Measurements from ENCODE around the gene FKBP2.

The FKBP2 gene

DNA sequence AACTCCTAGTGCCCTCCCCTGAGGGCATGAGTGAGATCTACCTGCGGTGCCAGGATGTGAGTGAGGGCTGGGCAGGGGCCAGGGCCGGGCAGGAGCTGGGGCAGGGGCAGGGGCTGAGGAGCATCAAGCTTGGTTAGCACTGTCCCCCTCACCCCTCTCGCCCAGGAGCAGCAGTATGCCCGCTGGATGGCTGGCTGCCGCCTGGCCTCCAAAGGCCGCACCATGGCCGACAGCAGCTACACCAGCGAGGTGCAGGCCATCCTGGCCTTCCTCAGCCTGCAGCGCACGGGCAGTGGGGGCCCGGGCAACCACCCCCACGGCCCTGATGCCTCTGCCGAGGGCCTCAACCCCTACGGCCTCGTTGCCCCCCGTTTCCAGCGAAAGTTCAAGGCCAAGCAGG lies 20.6 kb upstream of the FKBP2 start:
- Histone ChIP-seq H3K4me3 (no peak overlapping the region), H3K27ac (no peak overlapping the region), H3K4me1 (peaks cover 0 to 12% (median 5%) of the 10 kb centered on the region in 4 donors), H3K9me3 (no peaks in the 10 kb centered on the region), H3K36me3 (peaks cover 0 to 22% (median 8%) of the 10 kb centered on the region in 3 donors), H3K27me3 (no peaks in the 10 kb centered on the region)
- DNase-seq: no peak
- intact Hi-C loops (cut with DNase I; ENCODE audit: low total_unique reads): no loop called here
- TF ChIP-seq, protein P1, sequence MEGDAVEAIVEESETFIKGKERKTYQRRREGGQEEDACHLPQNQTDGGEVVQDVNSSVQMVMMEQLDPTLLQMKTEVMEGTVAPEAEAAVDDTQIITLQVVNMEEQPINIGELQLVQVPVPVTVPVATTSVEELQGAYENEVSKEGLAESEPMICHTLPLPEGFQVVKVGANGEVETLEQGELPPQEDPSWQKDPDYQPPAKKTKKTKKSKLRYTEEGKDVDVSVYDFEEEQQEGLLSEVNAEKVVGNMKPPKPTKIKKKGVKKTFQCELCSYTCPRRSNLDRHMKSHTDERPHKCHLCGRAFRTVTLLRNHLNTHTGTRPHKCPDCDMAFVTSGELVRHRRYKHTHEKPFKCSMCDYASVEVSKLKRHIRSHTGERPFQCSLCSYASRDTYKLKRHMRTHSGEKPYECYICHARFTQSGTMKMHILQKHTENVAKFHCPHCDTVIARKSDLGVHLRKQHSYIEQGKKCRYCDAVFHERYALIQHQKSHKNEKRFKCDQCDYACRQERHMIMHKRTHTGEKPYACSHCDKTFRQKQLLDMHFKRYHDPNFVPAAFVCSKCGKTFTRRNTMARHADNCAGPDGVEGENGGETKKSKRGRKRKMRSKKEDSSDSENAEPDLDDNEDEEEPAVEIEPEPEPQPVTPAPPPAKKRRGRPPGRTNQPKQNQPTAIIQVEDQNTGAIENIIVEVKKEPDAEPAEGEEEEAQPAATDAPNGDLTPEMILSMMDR (IDR thresholded peaks at IDR 0.05): no peak

- intact Hi-C loops (cut with DNase I; ENCODE audit: low total_unique reads): no loop called here
- DNase-seq: no peak
- Histone ChIP-seq H3K36me3 (peaks cover 0 to 22% (median 8%) of the 10 kb centered on the region in 3 donors), H3K27me3 (no peaks in the 10 kb centered on the region), H3K9me3 (no peaks in the 10 kb centered on the region), H3K4me3 (no peak overlapping the region), H3K27ac (no peak overlapping the region), H3K4me1 (peaks cover 0 to 15% (median 10%) of the 10 kb centered on the region in 4 donors)
- TF ChIP-seq, protein P1 (IDR thresholded peaks at IDR 0.05): no peak
Observed at GRCh38 chr11:64220798-64221197, 20.1 kb upstream of the FKBP2 start.

DNA sequence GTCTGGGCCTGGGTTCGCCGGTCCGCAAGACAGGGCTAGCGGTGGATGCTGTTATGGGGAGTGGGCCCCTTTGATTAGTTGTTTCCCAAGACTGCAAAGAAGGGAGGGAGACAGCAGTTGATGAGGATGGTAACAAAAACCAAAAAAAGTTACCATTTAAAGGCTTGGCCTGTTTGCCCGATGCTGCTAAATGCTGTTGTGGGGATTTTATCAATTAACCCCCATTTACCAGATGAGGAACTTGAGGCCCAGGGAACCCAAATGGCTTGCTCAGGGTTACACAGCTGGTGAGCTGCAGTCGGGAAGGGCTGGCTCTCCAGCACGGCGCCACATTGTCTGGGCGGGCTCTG lies 18.3 kb upstream of the FKBP2 start:
- H3K4me1 ChIP-seq: peaks cover 0 to 24% (median 23%) of the 10 kb centered on the region in 4 donors
- no peak overlapping the region for H3K4me3 ChIP-seq
- H3K27me3 ChIP-seq: no peaks in the 10 kb centered on the region
- DNase-seq: no peak
- TF ChIP-seq, protein P1 (IDR thresholded peaks at IDR 0.05): no peak
- intact Hi-C loops (cut with DNase I; ENCODE audit: low total_unique reads): no loop called here
- H3K27ac ChIP-seq: no peak overlapping the region
- peaks cover 0 to 22% (median 8%) of the 10 kb centered on the region in 3 donors for H3K36me3 ChIP-seq
- no peaks in the 10 kb centered on the region for H3K9me3 ChIP-seq

- intact Hi-C loops (cut with DNase I; ENCODE audit: low total_unique reads): no loop called here
- no peak for DNase-seq
- Histone ChIP-seq H3K27ac (no peak overlapping the region), H3K4me1 (peaks cover 0 to 28% (median 26%) of the 10 kb centered on the region in 4 donors), H3K36me3 (peaks cover 0 to 22% (median 8%) of the 10 kb centered on the region in 3 donors), H3K27me3 (no peaks in the 10 kb centered on the region), H3K9me3 (no peaks in the 10 kb centered on the region), H3K4me3 (no peak overlapping the region)
- TF ChIP-seq, protein P1 (IDR thresholded peaks at IDR 0.05): no peak
Observed at GRCh38 chr11:64223001-64223651, 17.8 kb upstream of the FKBP2 start.

- TF ChIP-seq, protein P1 (IDR thresholded peaks at IDR 0.05): no peak
- intact Hi-C loops (cut with DNase I; ENCODE audit: low total_unique reads): no loop called here
- no peaks in the 10 kb centered on the region for H3K27me3 ChIP-seq
- peaks cover 0 to 33% (median 30%) of the 10 kb centered on the region in 4 donors for H3K4me1 ChIP-seq
- H3K27ac ChIP-seq: no peak overlapping the region
- peaks cover 0 to 22% (median 8%) of the 10 kb centered on the region in 3 donors for H3K36me3 ChIP-seq
- no peaks in the 10 kb centered on the region for H3K9me3 ChIP-seq
- no peak overlapping the region for H3K4me3 ChIP-seq
- no peak for DNase-seq
Observed at GRCh38 chr11:64224151-64224890, 16.6 kb upstream of the FKBP2 start.

All from tibial artery (tissue), 4 donors.